GM18873 (cell line): ENCODE measurements around the gene OTOF.
"Not testable (repeated sequence)": the region's sequence is repeated elsewhere in the genome, so short reads cannot be mapped to it uniquely, and the experiment has no call there.

Experiments used
- ATAC-seq: cut with Tn5 transposase; IDR thresholded peaks from one replicate; pipeline ENCODE4 v1.9.1; 2021; ENCODE audit warnings: mild to moderate bottlenecking, moderate library complexity, moderate number of reproducible peaks; ENCODE audit not compliant: unreplicated experiment, low FRiP score

Gene OTOF

DNA sequence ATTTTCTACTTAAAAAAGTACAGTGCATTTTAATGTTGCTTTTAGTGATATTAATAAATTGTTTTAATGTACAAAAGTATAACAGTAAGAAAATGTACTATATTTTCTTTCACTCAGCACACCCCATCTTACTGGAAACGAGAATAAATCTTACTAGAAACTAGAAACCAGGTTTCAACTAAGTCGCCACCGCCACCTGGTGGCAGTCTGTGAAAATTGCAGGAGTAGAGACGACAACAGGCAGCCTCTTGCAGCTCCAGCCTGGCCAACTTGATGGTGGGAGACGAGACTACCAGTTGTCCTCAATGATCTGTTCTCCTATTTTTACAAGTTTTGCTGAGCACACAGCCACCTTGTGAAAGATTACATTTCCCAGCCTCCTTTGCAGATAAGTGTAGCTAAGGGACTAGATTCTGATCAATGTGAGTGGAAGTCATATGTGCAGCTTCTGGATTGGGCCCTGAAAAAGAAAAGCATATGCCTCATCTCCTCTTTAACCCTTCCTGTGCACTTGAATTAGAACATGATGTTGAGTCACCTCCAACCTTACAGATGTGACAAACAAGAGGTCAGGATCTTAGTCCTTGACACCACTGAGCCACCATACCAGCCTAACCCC, 8.7 kb downstream of the OTOF start:
- ATAC-seq = no peak

DNA sequence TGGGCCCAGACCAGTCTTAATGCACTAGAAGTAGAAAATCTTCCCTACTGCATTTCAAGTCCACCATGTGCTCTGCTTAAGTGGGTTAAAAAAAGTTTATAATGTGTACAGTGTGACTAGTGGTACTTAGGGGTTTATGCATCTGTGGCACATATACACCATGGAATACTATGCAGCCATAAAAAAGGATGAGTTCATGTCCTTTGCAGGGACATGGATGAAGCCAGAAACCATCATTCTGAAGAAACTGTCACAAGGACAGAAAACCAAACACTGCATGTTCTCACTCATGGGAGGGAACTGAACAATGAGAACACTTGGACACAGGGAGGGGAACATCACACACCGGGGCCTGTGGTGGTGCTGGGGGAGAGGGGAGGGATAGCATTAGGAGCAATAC, 9.4 kb downstream of the OTOF start:
- ATAC-seq = not testable (repeated sequence)

DNA sequence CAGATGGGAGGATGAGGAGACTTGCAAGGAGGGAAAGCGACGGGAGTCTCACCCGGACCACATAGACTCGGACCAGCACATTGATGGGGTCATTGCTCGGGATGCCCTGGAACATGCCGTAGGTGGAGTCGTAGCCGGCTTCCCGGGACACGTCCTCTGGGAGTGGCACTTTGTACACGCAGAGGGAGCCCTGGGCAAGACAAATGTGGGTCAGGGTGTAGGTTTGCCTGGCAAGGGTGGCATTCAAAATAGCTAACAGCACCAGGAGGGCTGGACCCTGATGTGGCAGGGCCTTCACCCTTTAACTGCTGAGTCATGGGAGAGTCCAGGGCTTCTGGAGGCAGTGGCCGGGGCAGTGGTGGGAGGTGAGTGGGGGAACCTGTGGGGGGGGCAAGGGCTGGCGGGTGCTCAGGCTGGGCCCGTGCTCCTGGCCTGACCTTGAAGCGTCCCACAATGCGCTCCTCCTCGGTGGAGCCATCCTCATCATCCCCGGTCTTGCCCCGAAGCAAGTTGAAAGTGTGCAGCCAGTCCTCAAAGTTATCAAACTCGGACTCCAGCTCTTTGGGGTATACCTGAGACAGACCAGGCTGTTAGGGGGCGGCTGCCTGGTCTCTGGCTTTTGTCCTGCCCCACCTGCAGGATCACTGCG, 11.1 kb downstream of the OTOF start:
- no peak for ATAC-seq

DNA sequence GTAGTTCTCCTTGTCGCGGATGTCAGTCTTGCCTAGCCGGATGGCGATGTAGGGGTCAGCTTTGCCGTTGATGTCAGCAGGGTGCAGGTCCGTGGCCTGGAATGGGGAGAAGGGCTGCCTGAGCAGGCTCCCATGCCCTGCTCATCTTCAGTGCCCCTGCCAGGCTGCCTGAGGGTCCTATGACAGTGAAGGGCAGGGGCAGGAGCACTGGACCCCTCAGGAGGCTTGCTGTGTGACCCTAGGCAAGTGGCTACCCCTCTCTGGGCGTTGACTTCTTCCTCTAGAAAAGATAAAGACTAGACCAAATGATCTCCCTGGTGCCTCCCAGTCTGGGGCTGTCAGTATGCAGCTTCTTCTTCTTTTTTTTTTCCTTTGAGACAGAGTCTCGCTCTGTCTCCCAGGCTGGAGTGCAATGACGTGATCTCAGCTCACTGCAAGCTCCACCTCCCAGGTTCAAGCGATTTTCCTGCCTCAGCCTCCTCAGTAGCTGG, 11.9 kb downstream of the OTOF start:
- ATAC-seq = no peak

DNA sequence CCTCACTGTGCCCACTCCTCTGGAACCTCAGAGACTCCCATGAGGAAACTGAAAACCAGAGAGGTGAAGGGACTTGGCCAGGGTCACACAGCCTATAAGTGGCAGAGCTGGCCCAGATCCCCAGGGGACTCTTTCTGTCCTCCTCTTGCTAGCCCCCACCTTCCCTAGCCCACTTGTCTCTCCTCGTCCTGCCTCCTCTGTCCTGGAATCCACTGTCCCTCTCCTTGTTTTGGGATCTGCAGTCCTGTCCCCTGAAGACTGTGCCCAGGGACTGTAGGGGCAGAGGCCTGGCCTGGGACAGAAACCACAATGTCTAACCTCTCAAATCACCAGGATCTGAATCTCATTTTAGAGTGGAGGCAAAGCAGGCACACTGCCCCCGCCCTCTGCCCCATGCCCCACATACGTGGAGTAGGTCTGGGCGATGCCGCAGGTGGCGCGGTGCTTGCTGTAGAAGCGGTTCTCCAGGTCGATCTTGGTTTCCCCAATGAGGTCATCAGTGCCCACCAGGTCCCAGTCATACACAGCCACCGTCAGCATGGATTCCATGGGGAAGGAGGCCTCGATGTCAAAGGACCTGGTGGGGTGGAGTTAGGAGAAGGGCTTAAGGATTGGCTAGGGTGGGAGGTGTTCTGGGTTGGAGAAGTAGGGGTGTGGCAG, 12.5 kb downstream of the OTOF start:
- ATAC-seq = no peak

DNA sequence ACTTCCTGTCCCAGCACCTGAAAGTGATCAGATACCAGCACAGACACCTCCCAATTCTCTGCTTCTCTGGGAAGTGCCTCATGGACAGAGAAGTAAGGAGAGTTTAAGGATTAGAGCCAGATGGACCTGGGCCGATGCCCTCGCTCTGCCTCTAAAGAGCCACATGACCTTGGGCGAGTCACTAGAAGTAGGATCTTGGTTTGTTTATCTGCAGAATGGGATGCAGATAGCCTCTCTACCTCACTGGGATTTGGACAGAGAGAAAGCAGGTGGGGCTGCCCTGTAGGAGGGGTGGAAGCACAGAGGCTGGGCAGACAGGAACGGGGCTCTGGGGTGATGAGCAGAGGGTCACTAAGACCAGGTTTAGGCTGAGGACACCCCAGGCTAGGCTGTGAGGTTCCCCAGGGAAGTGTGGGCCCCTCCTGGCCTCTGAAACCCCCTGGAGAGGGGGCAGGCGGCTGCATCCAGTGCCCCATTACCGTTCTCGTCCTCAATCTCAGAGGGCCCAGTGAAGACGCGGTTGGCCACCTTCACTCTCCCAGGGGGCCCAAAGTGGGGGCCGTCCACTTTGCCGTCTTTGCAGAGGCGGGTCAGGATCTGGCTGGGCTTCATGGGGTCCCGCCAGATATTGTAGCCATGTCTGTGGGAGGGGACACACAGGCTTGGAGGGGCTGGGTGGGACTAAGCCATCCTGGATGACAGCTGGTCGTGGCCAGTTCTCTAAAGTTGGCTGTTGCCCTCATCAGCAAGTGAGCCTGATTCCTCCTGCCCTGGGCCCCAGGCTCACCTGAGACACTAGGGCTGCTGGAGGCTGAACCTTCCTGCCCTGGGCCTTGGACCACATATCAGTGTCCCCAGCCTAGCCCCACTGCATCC, 13.3 kb downstream of the OTOF start:
- no peak for ATAC-seq

DNA sequence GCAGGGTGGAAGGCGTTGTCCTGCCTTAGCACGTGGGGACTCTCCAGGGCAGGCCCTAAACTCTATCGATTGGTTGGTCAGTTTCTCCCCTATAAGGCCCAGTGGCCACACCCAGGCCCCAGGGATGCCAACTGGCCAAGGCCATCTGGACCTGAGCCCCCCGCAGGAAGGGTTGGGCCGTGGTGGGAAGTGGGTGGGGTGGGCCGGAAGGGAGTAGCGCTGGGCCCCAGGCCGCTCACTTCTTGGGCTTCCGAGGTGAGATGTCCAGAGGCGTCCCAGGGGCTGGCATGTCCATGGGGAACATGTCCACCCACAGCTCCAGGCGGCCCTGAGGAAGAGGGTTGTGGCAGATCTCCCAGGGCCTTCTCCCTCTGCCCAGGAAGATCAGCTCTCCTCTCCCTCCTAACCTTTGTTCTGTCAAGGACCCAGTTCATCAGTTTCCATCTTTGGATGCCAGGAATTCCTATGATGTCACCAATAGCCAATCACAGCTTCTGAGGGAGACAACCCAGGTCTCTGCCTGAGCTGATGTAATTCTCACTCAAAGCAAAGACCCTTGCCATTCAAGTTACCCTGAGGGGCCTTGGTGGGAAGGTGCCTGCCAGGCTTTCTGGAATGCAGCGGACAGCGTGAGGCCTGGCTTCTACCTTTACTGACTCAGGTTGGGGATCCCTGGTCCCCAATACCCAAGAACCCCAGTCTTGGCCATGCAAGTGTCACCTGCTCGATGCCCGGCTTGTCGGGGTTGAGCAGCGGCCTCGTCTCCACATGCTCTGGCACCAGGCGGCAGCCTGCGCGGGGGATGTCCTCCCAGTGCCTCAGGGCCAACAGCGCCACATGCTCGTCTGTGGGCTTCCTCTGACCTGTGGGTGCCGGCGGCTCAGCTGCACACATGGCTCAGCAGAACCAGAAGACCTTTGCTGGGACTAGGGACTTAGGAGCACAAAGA, 14.4 kb downstream of the OTOF start:
- no peak for ATAC-seq

DNA sequence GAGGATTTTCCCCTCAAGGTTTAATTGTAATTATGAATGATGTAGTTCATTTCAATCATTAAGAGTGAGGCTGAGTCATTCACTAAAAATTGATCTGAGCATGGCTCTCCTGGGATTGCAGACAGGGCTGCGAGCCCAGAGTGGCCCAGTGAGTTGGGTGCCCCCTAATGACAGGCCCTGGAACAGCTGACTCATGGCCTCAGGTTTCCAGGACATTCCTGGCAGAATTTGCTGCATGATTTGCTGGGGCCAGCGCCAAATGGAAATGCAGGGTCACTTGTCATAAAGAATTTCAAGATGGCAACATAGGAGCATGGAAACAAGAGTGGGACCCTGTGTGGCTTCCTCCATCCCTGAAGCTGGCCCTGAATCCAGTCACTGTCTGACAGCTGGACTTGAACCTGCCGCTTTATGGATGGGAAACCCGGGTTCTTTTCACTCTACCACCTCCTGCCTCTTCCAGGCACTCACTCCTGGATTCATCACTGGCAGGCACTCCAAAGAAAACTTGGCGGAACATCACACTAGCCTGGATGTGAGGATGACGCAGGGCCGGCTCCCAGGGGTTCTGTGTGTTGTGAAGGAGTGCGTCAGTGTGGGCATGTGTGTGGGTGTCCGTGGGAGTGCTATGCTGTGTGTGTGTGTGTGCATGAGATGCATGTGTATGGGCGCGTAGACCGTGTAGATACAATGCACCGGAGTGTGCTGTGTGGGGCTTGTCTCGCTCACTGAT, 15.2 kb downstream of the OTOF start:
- no peak for ATAC-seq

DNA sequence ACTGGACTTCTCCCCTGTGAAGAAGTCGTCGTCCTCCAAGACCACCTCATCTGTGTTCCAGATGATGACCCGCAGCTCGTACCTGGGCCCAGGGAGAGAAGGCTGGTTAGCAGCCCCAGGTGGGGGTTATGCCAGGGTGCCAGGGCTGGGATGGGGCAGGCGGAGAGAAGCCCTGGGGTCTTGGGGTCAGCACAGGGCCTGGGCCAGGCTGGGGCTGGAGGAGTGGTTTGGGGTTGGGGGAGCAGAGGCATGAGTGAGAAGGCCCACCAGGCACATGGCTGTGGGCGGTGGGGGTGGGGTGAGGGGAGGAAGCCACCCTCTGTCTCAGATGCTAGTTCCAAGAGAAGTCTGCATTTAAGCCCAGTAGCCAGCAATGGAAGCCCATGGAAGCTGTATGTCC, 15.8 kb downstream of the OTOF start:
- ATAC-seq = no peak

DNA sequence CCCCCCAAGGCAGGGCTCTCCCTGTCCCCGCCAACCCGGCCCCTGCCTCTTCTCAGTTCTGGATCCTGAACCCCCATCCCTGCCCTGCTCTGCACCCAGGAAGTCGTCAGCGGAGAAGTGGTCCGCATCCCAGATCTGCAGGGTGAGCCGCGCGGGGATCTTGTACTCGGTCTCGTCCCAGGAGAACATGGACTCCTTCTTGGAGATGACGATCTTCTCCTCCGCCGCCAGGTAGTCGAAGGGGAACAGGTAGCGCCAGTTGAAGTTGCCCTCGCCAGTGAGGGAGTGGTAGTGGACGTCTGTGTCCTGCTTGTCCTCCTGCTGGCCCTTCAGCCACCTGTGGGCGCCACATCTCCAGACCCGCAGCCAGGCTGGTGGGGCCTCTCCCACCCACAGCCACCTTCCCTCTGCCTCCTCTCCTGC, 16.3 kb downstream of the OTOF start:
- no peak for ATAC-seq

DNA sequence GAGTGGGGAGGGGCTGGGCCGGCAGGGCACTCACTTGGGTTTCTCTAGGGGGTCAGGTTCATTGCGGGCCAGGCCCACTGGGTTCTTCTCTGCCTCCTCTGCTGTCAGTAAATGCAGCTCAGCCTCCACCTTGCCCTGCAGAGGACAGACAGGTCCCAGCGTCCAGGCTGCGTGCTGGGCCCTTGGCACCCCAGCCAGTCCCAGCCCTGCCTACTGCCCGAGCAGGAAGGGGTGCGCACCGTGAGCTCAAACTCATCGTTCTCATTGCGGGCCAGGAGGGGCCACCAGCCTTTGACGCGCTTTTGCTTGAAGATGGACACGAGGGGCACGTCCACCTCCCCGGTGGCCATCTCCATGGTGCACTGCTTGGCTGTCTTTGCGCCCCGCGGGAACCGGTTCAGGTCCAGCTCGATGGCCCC, 17.3 kb downstream of the OTOF start:
- no peak for ATAC-seq

DNA sequence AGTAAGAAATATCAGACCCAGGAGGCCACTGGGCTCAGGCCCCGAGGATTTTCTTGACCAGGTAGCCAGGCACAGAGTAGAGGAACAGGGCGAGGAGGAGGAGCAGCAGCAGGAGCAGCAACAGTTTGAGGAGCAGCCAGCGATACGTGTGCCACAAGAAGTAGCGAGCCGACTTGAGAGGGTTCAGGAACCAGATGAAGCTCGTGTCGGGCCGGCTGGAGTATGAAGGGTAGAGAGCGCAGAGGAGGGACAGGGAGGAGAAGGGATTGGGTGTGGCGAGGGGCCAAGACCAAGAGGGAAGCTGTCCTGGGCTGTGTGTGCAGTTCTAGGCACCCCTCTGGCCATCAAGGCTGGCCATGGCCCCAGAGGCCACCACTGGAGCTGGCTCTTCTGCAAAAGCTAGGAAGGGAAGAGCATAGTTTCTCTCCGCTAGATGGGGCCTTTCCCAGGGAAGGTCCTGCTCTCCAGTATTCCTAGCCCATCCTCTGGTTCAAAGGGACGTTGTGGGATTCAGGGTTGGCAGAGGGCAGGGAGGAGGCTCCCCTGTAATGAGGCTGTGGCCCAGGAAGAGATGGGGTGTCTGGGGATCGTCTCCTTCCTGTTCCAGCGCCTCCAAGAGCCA, 17.8 kb downstream of the OTOF start:
- no peak for ATAC-seq

DNA sequence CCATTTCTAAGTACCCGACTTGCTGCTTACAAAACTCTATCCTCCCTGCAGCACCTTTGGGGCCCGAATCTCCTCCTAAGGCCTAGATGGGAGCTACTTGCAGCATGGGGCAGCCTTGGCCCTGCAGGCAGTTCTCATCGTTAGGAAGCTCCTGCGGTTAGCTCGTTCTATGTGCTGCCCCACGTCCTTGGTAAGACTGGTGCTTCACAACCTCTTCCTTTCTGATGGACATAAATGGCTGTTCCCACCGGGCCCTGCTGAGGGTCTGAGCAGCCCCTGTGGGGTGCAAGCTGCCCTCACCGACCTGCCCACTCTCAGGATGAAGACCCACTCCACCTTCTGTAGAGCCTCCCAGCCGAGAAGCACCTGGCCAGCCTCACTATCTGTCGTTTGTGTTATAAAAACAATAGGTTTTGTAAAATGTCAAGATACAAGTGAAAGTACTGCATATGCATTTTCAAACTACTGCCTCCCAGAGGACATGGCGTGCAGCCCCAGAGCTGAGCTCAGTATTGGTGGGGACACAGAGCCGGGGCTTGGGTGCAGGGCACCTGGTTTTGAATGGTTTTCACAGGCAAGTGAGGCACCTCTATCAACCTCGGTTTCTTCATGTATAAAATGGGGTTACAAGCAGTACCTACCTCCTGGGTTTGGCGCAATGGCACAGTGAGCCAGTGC, 19.4 kb downstream of the OTOF start:
- no peak for ATAC-seq

DNA sequence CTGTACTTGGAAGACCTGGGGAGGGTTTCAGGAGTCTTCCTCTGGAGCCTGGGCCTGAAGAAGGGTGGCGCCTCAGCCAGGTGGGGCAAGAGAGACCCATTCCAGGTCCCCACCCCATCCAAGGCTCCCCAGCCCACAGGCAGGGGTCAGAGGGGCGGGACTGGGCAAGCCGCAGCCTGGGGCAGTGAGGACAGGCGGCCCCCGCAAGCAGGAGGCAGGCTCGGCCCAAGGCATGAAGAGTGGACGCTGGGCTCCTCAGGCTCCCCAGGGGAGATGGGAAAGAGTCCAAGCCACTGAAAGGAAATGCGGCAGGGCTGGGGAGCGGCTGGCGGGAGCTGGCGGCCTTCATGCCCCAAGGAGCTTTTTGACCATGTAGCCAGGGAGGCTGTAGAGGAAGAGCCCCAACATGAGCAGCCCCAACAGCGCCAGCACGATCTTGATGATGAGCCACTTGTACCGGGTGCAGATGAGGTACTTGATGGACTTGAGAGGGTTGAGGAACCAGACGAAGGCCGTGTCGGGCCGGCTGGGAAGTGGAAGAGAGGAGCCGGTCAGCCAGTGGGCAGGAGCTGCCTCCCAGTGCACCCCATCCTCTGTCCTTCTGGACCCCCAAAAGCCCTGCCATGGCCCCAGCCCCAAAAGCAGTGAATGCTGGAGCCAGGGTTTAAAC, 20.1 kb downstream of the OTOF start:
- no peak for ATAC-seq

DNA sequence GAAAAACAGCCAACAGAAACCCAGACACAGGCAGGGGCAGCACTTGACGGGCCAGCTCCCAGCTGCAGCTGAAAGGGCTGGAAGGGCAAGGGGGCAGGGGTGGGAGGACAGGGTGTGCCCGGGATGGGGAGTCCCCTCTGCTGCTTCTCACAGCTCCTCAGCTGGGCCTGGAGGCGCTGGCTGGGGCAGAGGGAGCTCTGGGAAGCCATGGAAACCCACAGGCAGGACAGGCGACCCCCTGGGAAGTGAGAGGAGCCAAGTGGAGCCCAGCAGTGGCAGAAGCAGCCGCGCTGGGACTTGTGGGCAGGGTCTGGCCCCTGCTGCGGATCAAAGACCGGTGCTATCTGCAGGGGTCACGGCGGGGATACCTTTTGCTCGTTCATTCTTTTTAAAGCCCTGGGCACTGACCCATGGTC, 20.7 kb downstream of the OTOF start:
- no peak for ATAC-seq

DNA sequence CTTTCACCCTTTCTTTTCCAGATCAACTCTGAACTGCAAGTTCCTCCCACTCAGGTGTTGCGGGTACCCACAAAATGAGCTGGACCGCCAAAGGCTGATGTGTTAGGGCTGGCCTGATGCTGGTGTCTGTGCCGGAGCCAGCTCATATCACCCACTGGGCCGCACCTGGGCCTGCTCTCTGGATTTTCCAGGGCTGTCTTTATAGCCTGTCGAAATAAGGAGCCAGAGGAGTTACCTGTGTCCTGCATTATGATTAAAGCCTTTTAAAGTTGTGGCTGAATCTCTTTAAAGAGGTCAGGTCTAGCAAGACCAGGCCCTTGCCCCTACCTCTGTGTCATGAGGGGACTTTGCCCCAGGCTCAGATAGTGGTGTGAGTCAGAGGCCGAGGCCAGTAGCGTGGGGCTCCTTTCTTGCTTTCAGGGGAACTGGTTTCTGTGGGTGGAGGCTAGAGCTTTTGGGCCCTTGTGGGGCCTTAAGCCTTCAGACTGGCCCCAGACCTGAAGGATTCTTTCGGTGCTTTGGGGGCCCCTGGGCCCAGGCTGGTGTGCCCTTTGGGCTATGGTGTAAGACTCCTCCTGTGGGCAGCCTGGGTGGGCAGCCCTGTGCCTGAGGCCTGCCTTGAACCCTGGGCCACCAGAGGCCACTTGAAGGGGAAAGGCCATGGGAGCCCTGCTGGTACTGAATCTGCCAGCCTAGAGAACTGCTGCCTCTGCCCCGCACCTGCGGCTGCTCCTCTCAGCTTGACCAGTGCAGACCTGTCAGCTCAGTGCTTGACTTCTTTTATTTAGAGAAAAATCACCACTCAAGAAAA, 21.3 kb downstream of the OTOF start:
- no peak for ATAC-seq
